HG03045 (cell line): ENCODE measurements around the gene SMARCA2.

Source experiments
- ATAC-seq: cut with Tn5 transposase; IDR thresholded peaks from one replicate; pipeline ENCODE4 v1.9.1; 2021; ENCODE audit warnings: mild to moderate bottlenecking, moderate library complexity; ENCODE audit not compliant: unreplicated experiment

SMARCA2 gene

DNA sequence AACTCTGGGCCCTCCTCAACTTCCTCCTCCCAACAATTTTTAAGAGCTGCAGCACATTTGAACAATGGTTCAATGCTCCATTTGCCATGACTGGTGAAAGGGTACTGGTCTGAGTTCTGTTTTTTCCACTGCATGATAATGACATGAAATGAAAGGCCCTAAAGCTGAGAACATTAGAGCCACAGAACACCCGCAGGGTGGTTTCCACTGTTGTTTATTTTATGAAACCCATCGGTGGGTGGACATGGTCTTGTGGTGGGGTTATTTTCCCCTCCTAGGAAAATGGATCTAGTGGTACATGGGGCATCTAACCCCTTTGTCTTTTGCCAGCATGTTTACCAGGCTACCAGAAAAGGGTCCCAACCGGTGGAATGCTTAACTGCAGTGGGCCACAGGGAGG, 71.8 kb downstream of the SMARCA2 start:
- no peak for ATAC-seq

DNA sequence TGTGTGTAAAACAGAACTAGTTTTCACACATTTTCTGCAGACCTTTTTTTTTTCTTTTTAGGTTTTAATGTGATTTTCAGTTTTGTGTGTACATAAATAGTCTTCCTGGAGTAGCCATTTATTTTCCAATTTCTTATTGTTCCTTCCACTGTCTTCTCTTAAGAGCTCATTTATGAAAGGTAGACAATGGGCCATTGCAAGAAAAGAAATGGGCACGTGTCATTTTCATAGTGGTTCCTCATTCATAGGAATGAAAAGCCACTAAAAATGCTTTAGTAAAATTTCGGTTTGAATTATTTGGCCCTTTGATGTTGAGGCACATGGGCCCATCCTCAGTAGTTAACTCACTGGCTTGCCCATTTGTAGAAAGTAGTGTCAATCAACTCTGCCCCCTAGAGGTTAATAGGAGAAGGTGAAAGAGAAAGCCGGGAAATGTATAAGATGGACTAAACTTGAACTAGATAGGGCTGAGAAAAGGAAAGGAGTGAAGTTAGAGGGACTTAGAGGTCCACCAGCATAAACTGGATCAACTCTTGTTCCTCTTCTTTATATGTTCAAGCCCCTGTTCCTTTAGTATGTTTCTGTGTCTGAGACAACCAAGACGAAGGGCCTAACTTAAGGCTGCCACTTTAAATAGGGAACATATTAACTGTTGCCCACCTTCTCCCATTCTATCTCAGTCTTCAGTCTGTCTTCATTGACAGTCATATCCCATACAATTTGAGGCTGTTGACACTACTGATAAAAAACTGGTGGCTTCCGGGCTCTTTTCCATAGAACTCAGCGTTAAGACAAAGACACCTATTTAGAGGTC, 72.6 kb downstream of the SMARCA2 start:
- ATAC-seq, result peak; percentile 78

DNA sequence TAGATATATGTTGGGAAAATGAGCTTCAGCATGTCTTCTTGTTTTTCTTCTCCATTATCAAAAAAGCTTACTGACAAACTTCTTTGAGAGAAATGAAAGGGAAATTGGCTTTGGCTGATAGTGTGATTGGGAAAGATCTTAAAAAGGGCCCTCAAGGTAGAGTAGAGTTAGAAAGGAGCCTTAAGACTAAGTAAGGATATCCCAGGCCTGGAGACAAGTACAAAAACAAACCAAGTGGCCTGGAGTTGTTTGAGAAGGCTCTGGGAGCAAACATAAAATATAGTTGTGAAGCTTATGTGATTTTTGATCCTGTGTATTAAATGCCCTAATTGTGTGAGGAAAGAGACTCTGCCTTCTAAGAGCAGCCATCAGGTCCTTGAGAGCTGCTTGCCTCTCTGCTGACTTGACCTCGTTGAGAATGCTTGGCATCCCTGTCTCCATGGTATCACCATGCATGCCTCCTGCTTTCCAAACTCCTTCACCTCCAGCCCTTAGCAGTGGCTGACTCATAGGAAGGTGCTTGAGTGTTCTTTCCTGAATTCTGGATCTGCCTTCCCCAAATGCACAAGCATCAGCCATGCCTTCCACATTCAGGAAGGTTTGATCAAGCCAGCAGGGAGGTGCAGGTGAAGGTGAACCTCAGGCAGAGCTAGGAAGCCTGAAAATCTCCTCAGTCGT, 78.9 kb downstream of the SMARCA2 start:
- ATAC-seq, result no peak

DNA sequence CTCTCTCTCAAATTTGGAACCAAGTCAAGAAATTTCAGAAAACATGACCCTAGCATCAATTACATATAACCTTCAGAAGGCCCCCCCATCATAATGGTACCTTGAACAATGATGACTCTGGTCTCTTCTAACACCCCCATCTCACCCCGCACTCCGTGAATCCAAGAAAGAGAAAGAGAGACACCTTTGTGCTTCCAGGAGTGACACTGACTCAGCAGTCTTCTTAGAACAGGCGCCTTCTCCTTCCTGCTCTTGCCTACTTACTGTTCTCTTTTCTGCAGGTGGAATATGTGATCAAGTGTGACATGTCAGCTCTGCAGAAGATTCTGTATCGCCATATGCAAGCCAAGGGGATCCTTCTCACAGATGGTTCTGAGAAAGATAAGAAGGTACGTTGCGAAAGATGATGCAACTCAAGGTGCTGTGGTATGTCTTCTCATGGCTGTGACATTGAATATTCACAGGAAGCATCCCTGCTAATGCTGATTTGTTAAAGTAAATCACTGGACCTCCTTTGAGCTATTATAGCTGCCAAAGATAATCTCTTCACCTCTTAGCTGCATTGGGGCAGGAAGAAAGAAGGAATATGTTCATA, 81.3 kb downstream of the SMARCA2 start:
- no peak for ATAC-seq

DNA sequence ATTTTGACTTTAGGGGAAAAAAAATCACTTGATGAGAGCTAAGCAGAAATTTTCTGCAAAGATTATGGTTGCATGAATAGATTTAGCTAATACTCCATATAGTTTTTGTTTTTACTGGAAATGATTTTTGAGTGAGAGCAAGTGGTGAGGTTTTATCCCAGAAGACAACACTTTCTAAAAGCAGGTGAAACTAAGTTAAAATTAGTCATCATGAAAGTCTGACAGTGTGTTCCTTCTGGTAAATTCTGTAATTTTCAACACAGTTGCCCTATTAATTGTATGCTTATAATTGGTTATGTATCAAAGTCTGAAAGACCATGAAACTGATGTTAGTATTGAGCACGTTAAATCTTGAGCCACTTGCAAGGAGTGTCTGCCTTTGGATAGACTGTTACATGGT, 91.5 kb downstream of the SMARCA2 start:
- no peak for ATAC-seq

DNA sequence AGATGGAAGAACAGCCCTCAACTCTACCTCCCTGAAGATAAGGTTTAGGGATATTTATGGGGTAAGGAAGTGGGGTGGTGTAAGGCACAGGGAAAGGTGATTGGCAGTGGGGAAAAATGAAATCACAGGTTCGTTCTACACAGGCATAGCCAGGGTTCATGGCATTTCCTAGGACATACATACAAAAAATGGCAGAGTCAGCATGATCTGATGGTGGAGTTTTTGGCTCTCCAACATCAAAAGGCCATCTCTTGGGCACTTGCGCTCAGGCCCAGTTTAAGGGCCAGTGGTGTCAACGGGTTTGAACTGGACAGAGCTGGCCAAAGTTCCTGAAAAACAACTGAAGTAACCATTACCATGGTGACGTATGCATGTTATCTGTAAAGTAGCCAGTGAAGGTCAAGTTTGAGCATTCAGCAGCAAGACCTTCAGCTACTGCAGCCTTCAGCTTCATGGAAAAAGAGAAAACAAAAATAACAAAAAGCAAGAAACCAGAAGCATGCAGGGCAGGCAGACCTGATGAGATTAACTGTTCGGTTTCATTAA, 92.8 kb downstream of the SMARCA2 start:
- no peak for ATAC-seq

DNA sequence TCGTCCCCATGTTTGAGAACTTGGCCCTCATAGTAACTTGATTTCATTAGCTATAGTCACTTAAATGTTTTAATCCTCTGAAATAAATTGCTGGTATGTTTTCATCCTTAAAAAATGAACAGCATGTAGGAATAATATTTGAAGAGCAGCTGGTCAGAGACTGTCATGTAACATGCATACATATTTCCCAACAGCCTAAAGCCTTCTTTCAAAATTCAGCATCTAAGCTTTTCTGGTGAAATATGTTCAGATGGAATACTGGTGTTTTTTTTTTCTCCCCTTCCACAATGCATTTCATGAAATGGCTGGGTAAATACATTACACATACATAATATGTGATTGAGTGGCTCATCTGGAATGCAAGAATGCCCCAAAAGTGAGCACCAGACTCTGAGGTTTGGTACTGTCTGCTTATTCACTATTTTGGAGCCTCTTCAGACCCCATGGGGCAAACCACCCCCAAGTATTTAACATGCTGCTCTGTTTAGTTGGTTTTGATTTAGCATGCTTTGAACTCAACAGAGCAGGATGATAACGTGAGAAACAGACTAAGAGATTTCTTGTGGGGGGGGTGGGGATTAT, 94.0 kb downstream of the SMARCA2 start:
- no peak for ATAC-seq

DNA sequence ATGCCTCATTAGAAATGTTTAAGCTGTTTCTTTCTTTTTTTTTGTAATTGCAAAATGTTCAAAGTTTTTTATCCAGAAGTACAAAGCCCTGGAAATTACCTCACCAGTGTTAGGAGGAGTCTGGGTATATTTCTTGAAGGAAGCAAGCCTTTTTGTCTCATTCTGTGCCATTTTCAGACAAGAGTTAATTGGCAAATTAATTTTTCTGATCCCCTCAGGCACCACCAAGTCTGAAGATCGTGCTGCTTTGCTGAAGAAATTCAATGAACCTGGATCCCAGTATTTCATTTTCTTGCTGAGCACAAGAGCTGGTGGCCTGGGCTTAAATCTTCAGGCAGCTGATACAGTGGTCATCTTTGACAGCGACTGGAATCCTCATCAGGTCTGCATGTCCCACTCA, 94.9 kb downstream of the SMARCA2 start:
- no peak for ATAC-seq

DNA sequence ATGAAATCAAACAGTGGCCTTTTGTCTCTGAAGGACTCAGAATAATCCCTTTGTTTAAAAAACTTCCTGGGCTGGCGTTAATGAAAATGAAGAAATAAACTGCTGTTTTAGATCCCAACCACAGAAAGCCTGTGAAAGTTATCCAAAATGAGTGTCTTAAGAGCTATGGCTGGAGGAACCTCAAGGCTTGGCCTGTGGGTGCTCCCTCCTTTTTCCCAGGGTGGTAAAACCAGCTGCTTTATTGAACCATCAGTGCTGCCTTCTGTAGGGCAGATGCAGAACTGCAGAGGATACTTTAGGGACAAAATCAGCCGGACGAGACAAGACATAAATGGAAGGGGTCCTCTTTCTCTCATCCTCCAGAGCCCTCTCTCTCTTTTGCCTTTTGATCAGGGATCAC, 100.9 kb downstream of the SMARCA2 start:
- ATAC-seq, result no peak

DNA sequence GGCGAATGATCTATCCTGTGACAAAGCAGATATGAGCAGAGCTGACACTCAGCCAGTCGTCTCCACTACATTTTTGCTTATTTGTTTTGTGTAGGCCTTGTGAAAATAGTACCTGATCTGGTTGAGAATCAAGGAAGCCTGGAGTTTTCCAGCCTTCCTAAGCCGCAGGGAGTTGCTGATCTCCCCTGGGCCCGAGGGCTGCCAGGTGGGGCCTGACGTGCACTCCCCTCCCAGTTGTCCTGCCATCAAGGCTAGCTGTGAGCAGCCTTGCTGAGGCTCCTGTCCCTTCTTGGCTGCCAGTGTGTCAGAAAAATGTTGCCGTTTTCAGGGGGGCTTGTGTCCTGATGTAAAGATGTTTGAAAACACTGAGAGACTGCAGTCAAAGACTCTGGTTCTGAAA, 102.4 kb downstream of the SMARCA2 start:
- no peak for ATAC-seq

DNA sequence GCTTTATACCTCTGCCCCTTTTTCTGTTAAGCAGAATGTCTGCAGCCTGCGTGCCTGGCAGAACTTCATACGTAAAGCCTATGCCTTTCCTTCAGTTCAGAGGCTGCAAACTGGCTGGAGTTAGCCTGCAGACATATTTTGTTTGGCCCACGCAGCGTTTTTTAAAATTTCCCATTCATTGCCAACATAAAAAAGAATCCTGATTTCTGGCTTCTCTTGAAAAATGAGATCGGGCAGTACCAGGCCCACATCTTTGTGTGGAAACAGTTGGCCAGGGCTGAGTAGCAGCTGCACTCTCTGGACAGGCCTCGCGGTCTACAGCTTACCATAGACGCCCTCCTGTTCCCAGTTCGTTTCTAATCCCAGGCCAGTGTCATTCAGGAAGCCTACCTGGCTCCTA, 104.4 kb downstream of the SMARCA2 start:
- ATAC-seq, result no peak

DNA sequence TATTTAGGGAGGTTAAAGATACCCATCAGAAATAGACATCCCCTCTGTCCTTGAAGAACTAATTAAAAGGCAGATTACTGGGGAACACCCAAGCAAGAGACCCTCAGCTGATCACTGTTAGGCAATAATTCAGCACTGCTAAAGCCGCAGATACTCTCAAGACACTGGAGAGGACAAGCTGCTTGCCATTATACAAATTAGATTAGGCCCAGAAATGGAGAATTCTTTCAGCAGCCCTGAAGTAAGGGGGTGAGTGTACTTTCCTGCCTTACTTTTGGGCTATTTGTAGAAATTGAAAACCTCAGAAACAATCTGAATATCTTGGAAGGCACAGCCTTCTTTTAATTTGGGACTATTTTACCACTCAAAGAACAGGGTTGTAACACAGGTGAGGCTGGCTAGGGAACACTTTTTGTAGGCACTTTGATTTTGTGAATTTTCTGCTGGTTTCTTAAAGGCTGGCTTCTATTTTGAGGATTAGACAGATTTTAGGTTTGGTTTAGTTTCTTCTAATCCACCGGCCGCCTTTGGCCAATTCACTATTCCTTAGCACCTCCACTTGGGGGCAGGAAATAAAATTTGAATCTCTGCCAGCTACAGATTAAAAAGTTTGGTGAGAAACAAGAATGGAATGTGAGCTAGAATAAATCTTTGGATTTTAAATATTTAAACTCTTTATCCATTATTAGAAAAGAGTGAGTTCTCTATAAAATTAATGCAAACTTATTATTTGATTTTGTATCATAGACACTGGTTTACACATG, 106.0 kb downstream of the SMARCA2 start:
- ATAC-seq, result no peak

DNA sequence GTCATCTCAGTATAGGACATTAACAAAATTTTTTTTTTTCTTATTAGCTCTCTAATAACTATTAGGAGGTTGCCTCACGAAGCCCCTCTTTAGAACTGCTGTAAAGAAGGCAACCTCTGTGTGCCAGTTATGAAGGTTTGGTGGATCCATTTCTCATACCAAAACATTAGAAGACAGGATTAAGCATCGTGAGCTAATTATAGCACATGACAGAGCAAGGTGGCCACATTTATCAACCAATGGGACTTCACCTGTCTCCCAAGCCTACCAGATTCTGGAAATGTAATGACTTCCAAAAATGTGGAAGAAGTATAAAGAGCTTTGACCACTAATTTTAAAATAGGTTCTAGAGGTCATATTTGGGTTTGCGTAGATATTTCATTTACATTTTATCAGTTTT, 107.2 kb downstream of the SMARCA2 start:
- ATAC-seq, result no peak

DNA sequence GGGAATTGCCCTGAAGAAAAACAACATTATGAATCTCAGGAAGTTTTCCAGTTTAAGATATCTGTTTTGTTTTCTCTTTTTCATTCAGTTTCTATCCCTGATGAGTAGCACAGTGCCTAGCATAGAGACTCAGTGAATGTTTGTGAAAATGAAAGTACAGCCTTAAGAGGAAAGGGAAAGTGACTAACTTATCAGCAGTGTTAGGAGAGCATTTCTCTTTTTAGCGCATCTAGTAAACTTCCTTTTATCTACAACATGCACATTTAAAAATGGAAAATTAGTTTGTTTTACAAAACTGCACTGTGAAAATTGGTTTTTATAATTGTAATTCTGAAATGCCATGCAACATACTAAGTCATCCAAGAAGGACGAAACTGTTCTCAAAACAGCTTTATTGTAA, 110.8 kb downstream of the SMARCA2 start:
- peak; percentile 75 for ATAC-seq

DNA sequence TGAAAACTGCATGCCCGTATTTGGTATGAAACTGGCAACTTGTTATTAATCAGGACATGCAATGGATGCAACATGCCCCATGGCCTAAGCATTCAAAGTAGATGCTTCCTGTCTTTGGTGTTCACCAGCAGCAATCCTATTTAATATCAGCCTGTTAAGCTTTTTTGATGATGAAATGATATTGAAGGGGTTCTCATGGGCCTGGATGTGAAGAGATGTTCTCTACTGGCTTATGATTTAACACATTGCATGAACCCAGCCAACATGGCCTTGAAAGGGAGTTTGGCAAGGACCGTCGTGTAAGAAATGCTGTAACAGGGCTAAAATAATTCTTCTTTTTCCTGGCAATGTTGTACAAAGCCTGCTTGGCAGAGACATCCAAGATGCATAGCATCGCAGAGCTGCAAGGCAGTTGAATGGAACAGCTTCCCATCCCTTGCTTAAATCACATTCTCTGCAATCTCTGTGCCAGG, 111.2 kb downstream of the SMARCA2 start:
- ATAC-seq, result no peak

DNA sequence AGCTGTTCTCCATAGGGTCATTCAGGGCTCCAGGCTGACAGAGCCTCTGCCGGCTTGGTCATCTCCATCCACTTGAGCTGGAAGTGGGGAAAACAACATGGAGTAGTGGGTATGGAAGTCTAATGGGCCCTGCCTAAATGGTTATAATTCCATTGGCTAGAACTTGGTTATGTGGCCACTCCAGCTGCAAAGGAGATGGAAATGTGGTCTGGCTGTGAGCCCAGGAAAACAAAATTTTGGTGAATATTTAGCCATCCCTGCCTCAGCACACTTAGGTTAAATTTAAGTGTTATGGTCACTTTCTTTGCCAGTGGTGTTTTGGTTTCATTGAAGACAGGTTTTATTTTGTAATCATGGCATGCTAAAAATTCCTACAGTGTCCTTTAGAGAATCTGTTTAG, 112.3 kb downstream of the SMARCA2 start:
- ATAC-seq, result no peak

DNA sequence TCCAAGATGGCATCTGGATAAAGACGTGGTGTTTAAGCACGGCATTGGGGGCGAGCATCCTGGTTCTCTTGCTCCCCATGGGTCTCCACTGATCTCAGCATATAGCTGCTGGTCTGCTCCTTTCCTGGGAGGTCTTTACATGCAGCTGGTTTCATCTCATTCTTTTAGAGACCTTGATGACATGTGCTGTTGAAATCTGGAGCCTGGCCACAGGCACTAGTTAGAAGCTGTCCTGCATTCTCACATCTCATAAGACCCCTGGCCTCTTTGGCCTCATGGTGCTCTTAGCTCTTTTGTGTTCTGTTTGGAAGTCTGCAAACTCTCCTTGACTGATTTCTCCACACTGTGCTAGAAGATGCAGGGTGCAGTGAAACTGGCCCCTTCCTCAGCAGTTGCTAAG, 113.0 kb downstream of the SMARCA2 start:
- ATAC-seq, result no peak

DNA sequence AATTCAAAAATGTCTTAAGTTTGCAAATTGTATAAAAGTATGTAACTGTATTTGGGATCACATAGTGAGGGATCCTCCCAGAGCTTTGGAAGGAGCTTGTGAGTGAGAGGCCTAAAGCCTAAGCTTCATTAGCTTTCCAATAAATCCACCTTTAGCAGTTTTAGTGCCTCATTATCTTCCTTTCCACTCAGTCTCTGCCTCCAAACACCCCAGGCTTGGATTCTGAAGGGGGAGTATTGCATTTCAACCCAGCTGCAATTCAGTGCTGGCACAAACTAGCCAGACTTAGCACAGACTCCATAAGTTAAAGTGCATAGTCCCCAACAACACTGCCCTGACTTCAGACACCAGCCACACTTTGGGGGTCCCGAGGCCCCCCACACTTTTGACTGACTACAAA, 113.5 kb downstream of the SMARCA2 start:
- ATAC-seq, result no peak

DNA sequence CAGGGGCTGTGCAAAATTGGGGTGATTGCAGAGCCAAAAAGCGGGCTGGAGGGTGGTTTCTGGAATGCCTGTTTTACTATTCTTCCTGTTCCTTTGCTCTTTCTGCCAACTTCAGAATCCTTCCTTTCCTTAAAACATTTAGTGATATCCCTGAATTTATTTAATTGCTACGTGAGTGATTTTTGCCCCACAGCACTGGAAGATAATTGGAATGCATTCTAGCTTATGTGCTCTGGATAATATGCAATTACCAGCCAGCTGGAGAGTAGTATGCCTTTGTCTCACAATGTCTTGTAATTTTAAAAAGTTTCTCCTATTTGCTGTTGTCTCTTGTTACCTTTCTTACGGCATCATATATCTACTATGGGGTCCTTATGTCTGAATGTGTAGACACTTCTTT, 115.8 kb downstream of the SMARCA2 start:
- ATAC-seq, result no peak

DNA sequence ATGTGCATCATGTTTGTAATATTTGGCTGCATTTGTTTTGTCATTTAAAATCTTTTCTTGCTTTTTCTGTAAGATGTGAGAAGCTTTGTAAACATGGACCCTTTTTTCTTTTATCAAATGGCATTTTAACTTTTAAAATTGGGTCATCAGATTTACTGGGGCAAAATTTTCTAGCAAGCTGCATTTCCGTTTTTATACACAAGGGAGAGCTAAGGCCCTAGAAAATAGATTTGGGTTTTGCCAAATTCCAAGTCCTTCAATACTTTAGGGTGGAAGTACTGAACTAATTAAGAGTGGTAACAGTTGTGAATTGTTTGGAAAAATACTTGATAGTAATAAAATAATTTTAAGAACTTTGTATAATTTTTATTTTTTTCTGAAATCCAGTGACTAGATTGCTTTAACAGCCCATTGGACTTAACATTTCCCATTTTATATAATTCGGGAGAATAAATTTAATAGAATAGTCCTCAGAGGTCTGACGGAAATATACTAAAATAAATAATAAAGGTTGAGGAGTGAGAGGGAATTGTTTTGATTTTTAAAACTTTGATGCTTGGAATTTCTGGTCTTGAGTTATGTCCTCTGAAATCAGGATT, 117.4 kb downstream of the SMARCA2 start:
- no peak for ATAC-seq
